ENCODE results near the gene RIMS1. TPM values are rescaled to one million over a fixed set of nuclear protein-coding genes. Genes with fewer than 3 reads are reported as not detected.

Gene RIMS1
- total RNA-seq, 1 donor from 2014 or later: not detected

DNA sequence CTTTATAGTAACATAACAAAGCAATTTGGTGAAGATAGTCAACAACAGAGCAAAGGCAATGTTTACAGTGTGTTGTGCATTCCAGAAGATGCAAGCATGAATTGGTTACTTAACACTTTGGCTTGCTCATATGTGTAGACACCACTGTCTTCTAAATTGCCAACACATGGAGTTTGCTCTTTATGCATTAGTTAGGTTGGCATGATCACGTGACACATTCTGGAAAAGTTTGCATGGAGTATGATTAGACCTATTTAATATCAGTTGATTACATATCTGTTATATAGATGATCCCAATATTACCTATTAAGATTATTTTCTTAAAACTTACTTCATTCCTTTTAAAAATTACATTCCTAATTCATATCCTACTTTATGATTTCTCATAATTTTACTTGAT lies 197.6 kb downstream of the RIMS1 start:
- intact Hi-C loops (cut with micrococcal nuclease): loop anchor here (2.0 to 10.0 kb wide), 2 partner anchors 459 to 699 kb away; no protein-coding TSS in a partner anchor

GRCh38 chr6:72084992-72085569 lies 198.7 kb downstream of the RIMS1 start:
- H3K36me3 Mint-ChIP-seq (ENCODE audit: low read depth): no peaks in the 10 kb centered on the region
- H3K4me3 Mint-ChIP-seq: no peak overlapping the region
- intact Hi-C loops (cut with micrococcal nuclease): loop anchor here (2.0 to 10.0 kb wide), 3 partner anchors 460 to 700 kb away; no protein-coding TSS in a partner anchor
- no peaks in the 10 kb centered on the region for H3K4me1 Mint-ChIP-seq
- no peak overlapping the region for H3K27ac Mint-ChIP-seq
- H3K27me3 Mint-ChIP-seq: no peaks in the 10 kb centered on the region
- H3K9me3 Mint-ChIP-seq: no peaks in the 10 kb centered on the region
- DNase-seq: no peak

More for the DNA sequence above, 197.6 kb downstream of the RIMS1 start:
- Mint-ChIP-seq H3K27me3 (no peaks in the 10 kb centered on the region), H3K4me3 (no peak overlapping the region), H3K27ac (no peak overlapping the region), H3K36me3 (ENCODE audit: low read depth) (no peaks in the 10 kb centered on the region), H3K9me3 (no peaks in the 10 kb centered on the region), H3K4me1 (no peaks in the 10 kb centered on the region)
- no peak for DNase-seq

DNA sequence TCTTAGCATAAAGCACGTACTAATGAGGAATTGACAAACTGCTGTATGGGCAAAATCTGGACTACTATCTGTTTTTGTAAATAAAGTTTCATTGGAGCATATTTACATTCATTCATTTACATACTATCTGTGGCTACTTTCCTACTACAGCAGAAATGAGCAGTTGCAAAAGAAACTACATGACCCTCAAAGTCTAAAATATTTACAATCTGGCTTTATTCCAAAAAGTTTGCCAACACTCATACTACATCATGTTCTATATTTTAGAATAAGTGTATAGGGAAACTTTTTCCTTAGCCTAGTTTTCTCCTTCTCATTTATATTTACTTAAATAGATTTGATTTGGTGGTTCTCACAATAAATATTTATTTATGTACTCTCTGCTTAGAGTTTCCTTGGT lies 208.2 kb downstream of the RIMS1 start:
- no peak overlapping the region for H3K27ac Mint-ChIP-seq
- DNase-seq: no peak
- H3K4me1 Mint-ChIP-seq: no peaks in the 10 kb centered on the region
- no peaks in the 10 kb centered on the region for H3K36me3 Mint-ChIP-seq (ENCODE audit: low read depth)
- no peaks in the 10 kb centered on the region for H3K9me3 Mint-ChIP-seq
- intact Hi-C loops (cut with micrococcal nuclease): no loop called here
- no peaks in the 10 kb centered on the region for H3K27me3 Mint-ChIP-seq
- H3K4me3 Mint-ChIP-seq: no peak overlapping the region

DNA sequence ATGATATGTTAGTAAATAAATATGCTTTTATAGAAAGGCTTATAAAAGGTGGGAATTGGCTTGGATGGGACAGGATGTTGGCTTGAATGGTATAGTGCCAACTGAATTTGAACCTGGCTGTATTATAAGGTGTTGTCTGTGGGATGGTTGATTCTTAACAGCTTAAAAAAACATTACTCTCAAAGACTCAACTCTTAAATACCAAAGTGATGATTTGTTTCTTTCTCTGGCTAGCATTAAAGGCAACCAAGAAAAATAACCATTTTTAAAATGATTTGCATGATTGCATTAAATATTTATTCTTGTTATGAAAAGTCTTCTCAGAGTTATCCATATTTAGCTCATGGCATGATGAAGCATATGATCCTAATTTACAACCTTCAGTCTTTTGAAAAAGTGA lies 216.2 kb downstream of the RIMS1 start:
- H3K36me3 Mint-ChIP-seq (ENCODE audit: low read depth): no peaks in the 10 kb centered on the region
- H3K27me3 Mint-ChIP-seq: no peaks in the 10 kb centered on the region
- DNase-seq: no peak
- H3K9me3 Mint-ChIP-seq: no peaks in the 10 kb centered on the region
- no peaks in the 10 kb centered on the region for H3K4me1 Mint-ChIP-seq
- H3K27ac Mint-ChIP-seq: no peak overlapping the region
- H3K4me3 Mint-ChIP-seq: no peak overlapping the region
- intact Hi-C loops (cut with micrococcal nuclease): no loop called here

DNA sequence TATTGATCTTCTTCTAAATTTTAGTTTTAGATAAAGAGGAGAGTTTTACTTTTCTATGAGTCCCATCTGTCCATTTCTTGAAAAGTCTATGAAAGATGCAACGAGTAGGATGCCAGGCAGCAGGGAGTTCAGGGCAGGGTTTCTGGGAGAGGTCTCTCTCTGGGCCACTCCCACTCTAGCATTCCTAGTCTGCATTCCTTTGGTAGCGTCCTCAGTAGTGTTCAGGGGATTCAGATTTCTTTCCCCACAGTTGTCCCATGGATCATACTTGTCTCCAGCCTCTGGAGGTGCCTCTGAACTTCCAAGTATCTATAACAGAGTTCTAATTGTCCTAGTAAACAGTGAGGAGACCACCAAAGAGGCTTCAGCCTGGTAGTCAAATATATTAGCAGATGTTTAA lies 225.3 kb downstream of the RIMS1 start:
- intact Hi-C loops (cut with micrococcal nuclease): no loop called here
- no peaks in the 10 kb centered on the region for H3K4me1 Mint-ChIP-seq
- DNase-seq: no peak
- no peaks in the 10 kb centered on the region for H3K9me3 Mint-ChIP-seq
- H3K27ac Mint-ChIP-seq: no peak overlapping the region
- H3K4me3 Mint-ChIP-seq: no peak overlapping the region
- H3K36me3 Mint-ChIP-seq (ENCODE audit: low read depth): no peaks in the 10 kb centered on the region
- H3K27me3 Mint-ChIP-seq: no peaks in the 10 kb centered on the region

DNA sequence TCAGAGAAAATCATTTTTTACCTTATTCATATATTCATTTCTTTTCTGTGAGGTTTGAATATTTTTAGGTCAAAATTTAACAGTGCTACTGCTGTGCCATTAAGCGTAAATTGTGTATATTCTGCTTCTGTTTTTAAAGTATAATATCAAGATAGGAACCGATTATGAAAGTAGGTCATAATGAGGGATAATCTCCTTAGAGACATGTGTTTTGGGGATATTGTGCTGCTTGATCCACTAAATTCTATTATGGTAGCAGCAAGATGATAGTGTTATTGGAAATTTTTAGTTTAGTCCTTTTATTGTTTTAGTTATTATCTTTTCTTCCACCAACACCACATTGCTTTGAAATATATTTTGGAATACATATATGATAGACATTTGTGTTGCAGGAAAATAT lies 244.0 kb downstream of the RIMS1 start:
- Mint-ChIP-seq H3K4me1 (no peaks in the 10 kb centered on the region), H3K9me3 (no peaks in the 10 kb centered on the region), H3K36me3 (ENCODE audit: low read depth) (no peaks in the 10 kb centered on the region), H3K4me3 (no peak overlapping the region), H3K27me3 (no peaks in the 10 kb centered on the region), H3K27ac (no peak overlapping the region)
- intact Hi-C loops (cut with micrococcal nuclease): no loop called here
- no peak for DNase-seq

DNA sequence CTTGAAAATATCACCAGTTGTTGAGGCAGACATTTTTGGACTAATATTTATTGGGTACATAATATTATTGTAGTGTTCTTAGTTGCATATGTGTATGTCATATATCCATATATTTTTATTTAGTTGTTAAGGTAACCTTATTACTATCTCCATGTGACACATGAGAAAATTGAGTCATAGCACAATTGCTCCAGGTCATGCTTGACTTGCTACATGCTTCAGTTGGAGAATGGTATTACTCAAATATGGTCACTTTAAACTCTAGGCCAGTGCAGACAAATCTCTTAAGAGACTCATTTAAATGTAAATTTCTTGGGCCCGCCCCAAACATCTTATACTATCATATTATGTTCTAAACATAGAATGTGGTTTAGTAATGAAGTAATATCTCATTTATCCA lies 246.1 kb downstream of the RIMS1 start:
- Mint-ChIP-seq H3K9me3 (no peaks in the 10 kb centered on the region), H3K27me3 (no peaks in the 10 kb centered on the region), H3K4me3 (no peak overlapping the region), H3K36me3 (ENCODE audit: low read depth) (no peaks in the 10 kb centered on the region), H3K4me1 (no peaks in the 10 kb centered on the region), H3K27ac (no peak overlapping the region)
- no peak for DNase-seq
- intact Hi-C loops (cut with micrococcal nuclease): no loop called here

GRCh38 chr6:72132851-72133250 lies 246.5 kb downstream of the RIMS1 start:
- no peak for DNase-seq
- Mint-ChIP-seq H3K9me3 (no peaks in the 10 kb centered on the region), H3K36me3 (ENCODE audit: low read depth) (no peaks in the 10 kb centered on the region), H3K27me3 (no peaks in the 10 kb centered on the region), H3K4me3 (no peak overlapping the region), H3K27ac (no peak overlapping the region), H3K4me1 (no peaks in the 10 kb centered on the region)
- intact Hi-C loops (cut with micrococcal nuclease): no loop called here

DNA sequence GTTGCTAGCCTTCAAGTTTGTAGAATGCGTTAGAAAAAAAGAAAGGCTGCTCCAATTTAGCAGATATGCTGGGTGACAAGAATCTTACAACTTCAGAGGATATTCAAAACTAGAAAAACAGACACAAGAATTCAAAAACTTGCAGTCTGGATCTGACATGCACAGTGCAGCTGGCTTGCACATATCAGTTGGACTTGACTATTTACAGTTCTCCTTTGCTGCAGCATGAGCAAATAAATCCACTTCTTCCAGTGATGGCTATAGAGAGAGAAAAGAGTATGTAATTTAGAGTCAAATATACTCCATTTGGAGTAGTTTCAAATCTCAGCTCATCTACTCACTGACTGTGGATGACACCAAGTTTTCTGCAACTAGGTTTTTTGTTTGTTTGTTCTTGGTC lies 247.0 kb downstream of the RIMS1 start:
- DNase-seq: no peak
- no peaks in the 10 kb centered on the region for H3K27me3 Mint-ChIP-seq
- no peaks in the 10 kb centered on the region for H3K4me1 Mint-ChIP-seq
- no peak overlapping the region for H3K27ac Mint-ChIP-seq
- H3K9me3 Mint-ChIP-seq: no peaks in the 10 kb centered on the region
- H3K36me3 Mint-ChIP-seq (ENCODE audit: low read depth): no peaks in the 10 kb centered on the region
- no peak overlapping the region for H3K4me3 Mint-ChIP-seq
- intact Hi-C loops (cut with micrococcal nuclease): no loop called here

DNA sequence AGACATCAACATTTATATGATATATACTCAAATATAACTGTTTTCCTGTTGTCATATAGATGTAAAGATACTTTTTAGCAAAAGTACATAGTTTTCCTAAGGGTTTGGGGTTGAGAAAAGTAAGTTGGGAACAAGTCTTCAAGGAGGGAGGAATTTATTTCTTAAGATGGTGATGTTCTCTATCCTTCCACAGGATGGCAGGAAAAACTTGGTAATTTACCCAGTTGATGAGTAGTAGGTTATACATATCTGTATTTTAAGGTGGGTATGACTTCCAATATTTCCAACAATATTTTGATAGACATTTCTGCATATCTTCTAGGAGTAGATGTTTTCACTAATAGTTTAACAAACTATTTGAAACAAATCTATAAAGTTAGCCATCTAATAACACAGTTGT lies 254.4 kb downstream of the RIMS1 start:
- Mint-ChIP-seq H3K9me3 (no peaks in the 10 kb centered on the region), H3K4me1 (no peaks in the 10 kb centered on the region), H3K4me3 (no peak overlapping the region), H3K36me3 (ENCODE audit: low read depth) (no peaks in the 10 kb centered on the region), H3K27me3 (no peaks in the 10 kb centered on the region), H3K27ac (no peak overlapping the region)
- no peak for DNase-seq
- intact Hi-C loops (cut with micrococcal nuclease): no loop called here

DNA sequence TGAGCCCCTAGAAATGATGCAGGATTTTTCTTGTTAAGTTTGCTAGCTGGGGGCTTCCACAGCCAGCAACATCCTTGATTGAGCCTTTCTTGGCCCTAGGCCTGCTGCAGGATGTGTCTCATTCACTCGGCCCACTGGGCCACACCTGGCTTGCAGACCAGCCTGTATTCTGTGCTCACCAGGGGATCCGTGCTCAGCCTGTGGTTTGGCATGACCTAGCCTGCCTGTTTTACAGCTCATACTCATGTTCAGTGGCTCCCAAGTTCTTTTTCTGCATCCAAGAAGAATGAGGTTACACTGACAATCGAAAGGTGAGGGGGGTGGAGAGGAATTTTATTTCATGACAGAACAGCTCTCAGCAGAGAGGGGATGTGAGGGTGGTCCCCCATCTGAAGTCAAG lies 263.4 kb downstream of the RIMS1 start:
- DNase-seq: no peak
- intact Hi-C loops (cut with micrococcal nuclease): no loop called here
- no peaks in the 10 kb centered on the region for H3K36me3 Mint-ChIP-seq (ENCODE audit: low read depth)
- H3K4me3 Mint-ChIP-seq: no peak overlapping the region
- no peaks in the 10 kb centered on the region for H3K9me3 Mint-ChIP-seq
- no peaks in the 10 kb centered on the region for H3K27me3 Mint-ChIP-seq
- H3K4me1 Mint-ChIP-seq: no peaks in the 10 kb centered on the region
- H3K27ac Mint-ChIP-seq: no peak overlapping the region

GRCh38 chr6:72151742-72152141 lies 265.4 kb downstream of the RIMS1 start:
- no peak for DNase-seq
- Mint-ChIP-seq H3K9me3 (no peaks in the 10 kb centered on the region), H3K4me3 (no peak overlapping the region), H3K27ac (no peak overlapping the region), H3K27me3 (no peaks in the 10 kb centered on the region), H3K4me1 (no peaks in the 10 kb centered on the region), H3K36me3 (ENCODE audit: low read depth) (no peaks in the 10 kb centered on the region)
- intact Hi-C loops (cut with micrococcal nuclease): no loop called here

- intact Hi-C loops (cut with micrococcal nuclease): no loop called here
- H3K27ac Mint-ChIP-seq: no peak overlapping the region
- H3K36me3 Mint-ChIP-seq (ENCODE audit: low read depth): no peaks in the 10 kb centered on the region
- peaks cover 6% of the 10 kb centered on the region for H3K27me3 Mint-ChIP-seq
- no peaks in the 10 kb centered on the region for H3K4me1 Mint-ChIP-seq
- no peaks in the 10 kb centered on the region for H3K9me3 Mint-ChIP-seq
- DNase-seq: no peak
- no peak overlapping the region for H3K4me3 Mint-ChIP-seq
Measured at GRCh38 chr6:72175916-72176315, 289.6 kb downstream of the RIMS1 start.

- Mint-ChIP-seq H3K27ac (no peak overlapping the region), H3K4me1 (peaks cover 3% of the 10 kb centered on the region), H3K4me3 (peak overlapping the region; percentile 41)
Measured at GRCh38 chr6:72182337-72183246, 296.2 kb downstream of the RIMS1 start.

More at GRCh38 chr6:72182337-72183246, 296.2 kb downstream of the RIMS1 start:
- Mint-ChIP-seq H3K36me3 (ENCODE audit: low read depth) (no peaks in the 10 kb centered on the region), H3K9me3 (peaks cover 6% of the 10 kb centered on the region), H3K27me3 (peaks cover 39% of the 10 kb centered on the region)
- intact Hi-C loops (cut with micrococcal nuclease): no loop called here
- no peak for DNase-seq

All from activated CD4-positive, alpha-beta T cell treated with anti-CD3 and anti-CD28 coated beads, Interleukin-2, amount 10 ng/mL, durations not matched to agents 24 days and 14 days (primary cell).